H1 (cell line): ENCODE results near the gene DENND4A.

Experiments
- CBX8 ChIP-seq: fragments of 300-800, 300-1000 bp; sonication (generic); IDR thresholded peaks from 2 replicates; pipeline ENCODE4 v1.7.1; 2016; ENCODE audit warnings: low read depth, low read length, borderline replicate concordance
- CTCF ChIP-seq, 3 experiments: IDR thresholded peaks; 1 replicate in 2 of 3; 2 replicates in 1 of 3; pipeline versions ENCODE4 v1.5.1 to v1.6.1; 2011; ENCODE audit warnings: low read length in 3 of 3, mild to moderate bottlenecking in 3 of 3, inconsistent platforms in 2 of 3, low read depth in 1 of 3, moderate library complexity in 1 of 3; ENCODE audit not compliant: insufficient read depth in 1 of 3; ENCODE audit errors: control extremely low read depth in 1 of 3
- EZH2 ChIP-seq: fragments of 200-600 bp; sonication (generic); IDR thresholded peaks from 2 replicates; pipeline ENCODE4 v1.7.1; 2012; ENCODE audit warnings: low read depth, mild to moderate bottlenecking, moderate library complexity, low read length, inconsistent platforms; ENCODE audit not compliant: severe bottlenecking
- GABPA ChIP-seq: IDR thresholded peaks from 2 replicates; pipeline ENCODE4 v1.6.1; 2011; ENCODE audit warnings: mild to moderate bottlenecking, low read length, moderate library complexity, borderline replicate concordance; ENCODE audit not compliant: insufficient read depth
- KDM5A ChIP-seq: fragments of 200-600 bp; IDR thresholded peaks from 2 replicates; pipeline ENCODE4 v1.7.1; 2012; ENCODE audit warnings: mild to moderate bottlenecking, low read length, inconsistent platforms, mixed read lengths
- POLR2A ChIP-seq, 2 experiments: IDR thresholded peaks; 1 replicate in 1 of 2; 2 replicates in 1 of 2; pipeline ENCODE4 v1.6.1; 2011; ENCODE audit warnings: low read depth in 2 of 2, low read length in 2 of 2, mild to moderate bottlenecking in 2 of 2; ENCODE audit errors: control extremely low read depth in 1 of 2
- TAF7 ChIP-seq: optimal IDR thresholded peaks from 2 replicates; pipeline ENCODE3; 2011; ENCODE audit warnings: low read depth, mild to moderate bottlenecking, inconsistent platforms, low read length, moderate library complexity, borderline replicate concordance

- TF ChIP-seq POLR2A (IDR thresholded peaks at IDR 0.05; ENCODE audit: control extremely low read depth in 1 of 2, low read depth in 2 of 2, low read length in 2 of 2) (no peak), CBX8 (no peak), CTCF (IDR thresholded peaks at IDR 0.05; ENCODE audit: control extremely low read depth in 1 of 3, insufficient read depth in 1 of 3, low read depth in 1 of 3, low read length in 3 of 3) (no peak), EZH2 (no peak), TAF7 (no peak), GABPA (no peak), KDM5A (no peak)
These were observed 27.5 kb upstream of the DENND4A start for GRCh38 chr15:65819563-65819960.
